Mesendoderm (in vitro differentiated cells): ENCODE measurements around the gene ZNF263.

ENCODE experiments used
- DNase-seq: peaks from one replicate; pipeline ENCODE4 v3.0.0; 2013
- H2AK5ac ChIP-seq: 2 replicates; pipeline ENCODE4 v1.6.1; 2013; ENCODE audit warnings: low read length, inconsistent platforms
- H2BK120ac ChIP-seq: 2 replicates; pipeline ENCODE4 v1.6.1; 2013; ENCODE audit warnings: low read depth, mild to moderate bottlenecking, low read length, moderate library complexity, mixed read lengths
- H2BK15ac ChIP-seq: replicated peaks from 2 replicates; pipeline ENCODE4 v1.6.1; 2013; ENCODE audit warnings: low read depth, mild to moderate bottlenecking, moderate library complexity
- H2BK5ac ChIP-seq: 2 replicates; pipeline ENCODE4 v1.6.1; 2013; ENCODE audit warnings: low read length, inconsistent platforms
- H3K18ac ChIP-seq: 2 replicates; pipeline ENCODE4 v1.6.1; 2013; ENCODE audit warnings: mild to moderate bottlenecking, low read length, mixed read lengths
- H3K23ac ChIP-seq: one replicate; pipeline ENCODE4 v1.6.1; 2013; ENCODE audit warnings: low read length
- H3K27ac ChIP-seq: 2 replicates; pipeline ENCODE4 v1.5.1; 2013; ENCODE audit warnings: low read depth, mild to moderate bottlenecking, inconsistent platforms, low read length, moderate library complexity
- H3K27me3 ChIP-seq: 2 replicates; pipeline ENCODE4 v1.6.1; 2013; ENCODE audit warnings: low read length, control low read depth, mild to moderate bottlenecking, inconsistent platforms; ENCODE audit not compliant: insufficient read depth, poor library complexity
- H3K36me3 ChIP-seq: 2 replicates; pipeline ENCODE4 v1.6.1; 2013; ENCODE audit warnings: low read length, inconsistent platforms; ENCODE audit not compliant: control insufficient read depth, insufficient read depth
- H3K4ac ChIP-seq: one replicate; pipeline ENCODE4 v1.6.1; 2013; ENCODE audit warnings: low read depth, mild to moderate bottlenecking, low read length, moderate library complexity
- H3K4me1 ChIP-seq: 2 replicates; pipeline ENCODE4 v1.6.1; 2013; ENCODE audit warnings: low read depth, low read length, inconsistent platforms; ENCODE audit not compliant: control insufficient read depth
- H3K4me2 ChIP-seq: 2 replicates; pipeline ENCODE4 v1.6.1; 2013; ENCODE audit warnings: low read length
- H3K4me3 ChIP-seq: 2 replicates; pipeline ENCODE4 v1.5.1; 2013; ENCODE audit warnings: mild to moderate bottlenecking, low read length
- H3K56ac ChIP-seq: one replicate; pipeline ENCODE4 v1.6.1; 2013; ENCODE audit warnings: low read length
- H3K79me1 ChIP-seq: 2 replicates; pipeline ENCODE4 v1.6.1; 2013; ENCODE audit warnings: low read length, inconsistent platforms
- H3K79me2 ChIP-seq: 2 replicates; pipeline ENCODE4 v1.6.1; 2013; ENCODE audit warnings: mild to moderate bottlenecking, low read length; ENCODE audit not compliant: control insufficient read depth, insufficient read depth
- H3K9ac ChIP-seq: 2 replicates; pipeline ENCODE4 v1.6.1; 2013; ENCODE audit warnings: low read length, inconsistent platforms
- H4K5ac ChIP-seq: one replicate; pipeline ENCODE4 v1.6.1; 2013; ENCODE audit warnings: low read length
- H4K8ac ChIP-seq: one replicate; pipeline ENCODE4 v1.6.1; 2013; ENCODE audit warnings: low read depth, mild to moderate bottlenecking, control low read depth, low read length, moderate library complexity
- WGBS: extraction: QIAGEN DNeasy Blood & Tissue Kit; methylation state at CpG from one replicate; pipeline ENCODE4 v1.1.7; 2013; ENCODE audit warnings: low lambda C conversion rate, missing lambda C conversion rate; ENCODE audit not compliant: insufficient coverage; ENCODE audit errors: extremely low coverage; 5-methylcytosine and 5-hydroxymethylcytosine counted together

ZNF263 gene

GRCh38 chr16:3242709-3243108 lies 40.6 kb upstream of the ZNF263 start:
- Histone ChIP-seq H3K4me1 (no peaks in the 10 kb centered on the region), H3K4me2 (no peak overlapping the region), H3K23ac (no peak overlapping the region), H3K4ac (no peak overlapping the region), H4K8ac (no peak overlapping the region), H3K79me2 (no peaks in the 10 kb centered on the region), H3K79me1 (no peaks in the 10 kb centered on the region), H2BK15ac (no peak overlapping the region), H2BK120ac (no peak overlapping the region), H3K36me3 (no peaks in the 10 kb centered on the region), H3K9ac (no peak overlapping the region), H2BK5ac (no peak overlapping the region), H2AK5ac (no peak overlapping the region), H3K18ac (no peak overlapping the region), H4K5ac (no peak overlapping the region), H3K27me3 (no peaks in the 10 kb centered on the region), H3K4me3 (no peak overlapping the region), H3K27ac (no peak overlapping the region), H3K56ac (no peak overlapping the region)
- DNase-seq: no peak
- no CpG with 5 or more reads among the region's 11 CpGs for WGBS

GRCh38 chr16:3243882-3244281 lies 39.4 kb upstream of the ZNF263 start:
- no peak overlapping the region for H3K9ac ChIP-seq
- no peak overlapping the region for H3K18ac ChIP-seq
- H3K56ac ChIP-seq: no peak overlapping the region
- no peaks in the 10 kb centered on the region for H3K79me2 ChIP-seq
- no peak overlapping the region for H3K27ac ChIP-seq
- H2BK15ac ChIP-seq: no peak overlapping the region
- H3K4me2 ChIP-seq: no peak overlapping the region
- no peak overlapping the region for H3K4ac ChIP-seq
- no peaks in the 10 kb centered on the region for H3K36me3 ChIP-seq
- no peak overlapping the region for H4K5ac ChIP-seq
- H2BK120ac ChIP-seq: no peak overlapping the region
- no peaks in the 10 kb centered on the region for H3K79me1 ChIP-seq
- no peak overlapping the region for H2BK5ac ChIP-seq
- H3K27me3 ChIP-seq: no peaks in the 10 kb centered on the region
- WGBS: no CpG with 5 or more reads among the region's 6 CpGs
- no peaks in the 10 kb centered on the region for H3K4me1 ChIP-seq
- no peak overlapping the region for H3K23ac ChIP-seq
- DNase-seq: no peak
- H4K8ac ChIP-seq: no peak overlapping the region
- H2AK5ac ChIP-seq: no peak overlapping the region
- H3K4me3 ChIP-seq: no peak overlapping the region

GRCh38 chr16:3246002-3246401 lies 37.3 kb upstream of the ZNF263 start:
- no peak overlapping the region for H4K5ac ChIP-seq
- H2BK15ac ChIP-seq: no peak overlapping the region
- no peaks in the 10 kb centered on the region for H3K79me2 ChIP-seq
- H3K27ac ChIP-seq: no peak overlapping the region
- H3K4me3 ChIP-seq: no peak overlapping the region
- no CpG with 5 or more reads among the region's 7 CpGs for WGBS
- no peak overlapping the region for H3K9ac ChIP-seq
- H3K56ac ChIP-seq: no peak overlapping the region
- H3K4me1 ChIP-seq: no peaks in the 10 kb centered on the region
- no peaks in the 10 kb centered on the region for H3K27me3 ChIP-seq
- no peak overlapping the region for H3K18ac ChIP-seq
- no peaks in the 10 kb centered on the region for H3K36me3 ChIP-seq
- H2BK5ac ChIP-seq: no peak overlapping the region
- no peak overlapping the region for H3K4me2 ChIP-seq
- DNase-seq: no peak
- H4K8ac ChIP-seq: no peak overlapping the region
- no peak overlapping the region for H2BK120ac ChIP-seq
- H2AK5ac ChIP-seq: no peak overlapping the region
- H3K4ac ChIP-seq: no peak overlapping the region
- no peak overlapping the region for H3K23ac ChIP-seq
- no peaks in the 10 kb centered on the region for H3K79me1 ChIP-seq

GRCh38 chr16:3246876-3247275 lies 36.4 kb upstream of the ZNF263 start:
- Histone ChIP-seq H3K18ac (no peak overlapping the region), H3K27ac (no peak overlapping the region), H3K27me3 (no peaks in the 10 kb centered on the region), H2AK5ac (no peak overlapping the region), H4K8ac (no peak overlapping the region), H3K4me1 (no peaks in the 10 kb centered on the region), H3K36me3 (no peaks in the 10 kb centered on the region), H2BK15ac (no peak overlapping the region), H3K56ac (no peak overlapping the region), H3K4me2 (no peak overlapping the region), H3K4me3 (no peak overlapping the region), H2BK120ac (no peak overlapping the region), H3K23ac (no peak overlapping the region), H4K5ac (no peak overlapping the region), H2BK5ac (no peak overlapping the region), H3K79me1 (no peaks in the 10 kb centered on the region), H3K9ac (no peak overlapping the region), H3K4ac (no peak overlapping the region), H3K79me2 (no peaks in the 10 kb centered on the region)
- WGBS: no CpG with 5 or more reads among the region's 10 CpGs
- no peak for DNase-seq

GRCh38 chr16:3248596-3248995 lies 34.7 kb upstream of the ZNF263 start:
- WGBS: no CpG with 5 or more reads among the region's 5 CpGs
- Histone ChIP-seq H2BK15ac (no peak overlapping the region), H3K27ac (no peak overlapping the region), H3K79me1 (no peaks in the 10 kb centered on the region), H3K9ac (no peak overlapping the region), H3K79me2 (no peaks in the 10 kb centered on the region), H3K4me1 (no peaks in the 10 kb centered on the region), H4K5ac (no peak overlapping the region), H3K23ac (no peak overlapping the region), H3K36me3 (no peaks in the 10 kb centered on the region), H3K4me3 (no peak overlapping the region), H3K56ac (no peak overlapping the region), H3K18ac (no peak overlapping the region), H2BK120ac (no peak overlapping the region), H3K4me2 (no peak overlapping the region), H2BK5ac (no peak overlapping the region), H3K4ac (no peak overlapping the region), H2AK5ac (no peak overlapping the region), H3K27me3 (no peaks in the 10 kb centered on the region), H4K8ac (no peak overlapping the region)
- no peak for DNase-seq

GRCh38 chr16:3249020-3249419 lies 34.3 kb upstream of the ZNF263 start:
- no peak overlapping the region for H3K4ac ChIP-seq
- H3K79me1 ChIP-seq: no peaks in the 10 kb centered on the region
- no peak overlapping the region for H3K9ac ChIP-seq
- no peaks in the 10 kb centered on the region for H3K27me3 ChIP-seq
- H2AK5ac ChIP-seq: no peak overlapping the region
- H2BK120ac ChIP-seq: no peak overlapping the region
- no peak overlapping the region for H2BK5ac ChIP-seq
- no peak overlapping the region for H4K5ac ChIP-seq
- H3K56ac ChIP-seq: no peak overlapping the region
- H2BK15ac ChIP-seq: no peak overlapping the region
- no peak overlapping the region for H3K4me3 ChIP-seq
- H3K23ac ChIP-seq: no peak overlapping the region
- H3K36me3 ChIP-seq: no peaks in the 10 kb centered on the region
- DNase-seq: no peak
- no peaks in the 10 kb centered on the region for H3K79me2 ChIP-seq
- no peaks in the 10 kb centered on the region for H3K4me1 ChIP-seq
- H3K18ac ChIP-seq: no peak overlapping the region
- H3K4me2 ChIP-seq: no peak overlapping the region
- H3K27ac ChIP-seq: no peak overlapping the region
- H4K8ac ChIP-seq: no peak overlapping the region
- WGBS: no CpG with 5 or more reads among the region's 1 CpG
